NCI-H1417 treated with DMSO at 0.1 percent for 48 hours (cell line): ENCODE measurements around the gene CISH.
A peak's percentile ranks its signal among the peaks of the same experiment; 100 is the strongest.

Experiments
- DNase-seq: peaks from one replicate; lab custom pipeline; 2025; lab: John Stamatoyannopoulos, UW

The CISH gene

DNA sequence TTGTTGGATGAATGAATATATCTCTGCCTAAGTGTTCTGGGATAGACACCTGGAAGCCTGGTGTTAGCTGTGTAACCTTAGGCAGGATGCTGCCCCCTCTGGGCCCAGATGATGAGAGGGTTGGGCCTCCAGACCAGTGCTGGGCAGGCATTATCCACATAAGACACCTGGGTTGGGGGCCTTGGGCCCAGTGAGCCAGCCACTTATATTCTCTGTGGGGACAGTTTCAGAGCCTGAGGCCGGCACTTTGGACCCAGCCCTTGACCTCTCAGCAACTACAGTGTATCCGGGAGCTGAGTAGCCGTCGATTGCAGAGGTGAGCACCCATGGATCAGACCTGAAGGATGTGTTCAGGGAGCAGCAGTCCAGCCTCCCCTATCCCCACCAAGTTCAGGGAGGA, 40.1 kb downstream of the CISH start:
- DNase-seq = no peak

DNA sequence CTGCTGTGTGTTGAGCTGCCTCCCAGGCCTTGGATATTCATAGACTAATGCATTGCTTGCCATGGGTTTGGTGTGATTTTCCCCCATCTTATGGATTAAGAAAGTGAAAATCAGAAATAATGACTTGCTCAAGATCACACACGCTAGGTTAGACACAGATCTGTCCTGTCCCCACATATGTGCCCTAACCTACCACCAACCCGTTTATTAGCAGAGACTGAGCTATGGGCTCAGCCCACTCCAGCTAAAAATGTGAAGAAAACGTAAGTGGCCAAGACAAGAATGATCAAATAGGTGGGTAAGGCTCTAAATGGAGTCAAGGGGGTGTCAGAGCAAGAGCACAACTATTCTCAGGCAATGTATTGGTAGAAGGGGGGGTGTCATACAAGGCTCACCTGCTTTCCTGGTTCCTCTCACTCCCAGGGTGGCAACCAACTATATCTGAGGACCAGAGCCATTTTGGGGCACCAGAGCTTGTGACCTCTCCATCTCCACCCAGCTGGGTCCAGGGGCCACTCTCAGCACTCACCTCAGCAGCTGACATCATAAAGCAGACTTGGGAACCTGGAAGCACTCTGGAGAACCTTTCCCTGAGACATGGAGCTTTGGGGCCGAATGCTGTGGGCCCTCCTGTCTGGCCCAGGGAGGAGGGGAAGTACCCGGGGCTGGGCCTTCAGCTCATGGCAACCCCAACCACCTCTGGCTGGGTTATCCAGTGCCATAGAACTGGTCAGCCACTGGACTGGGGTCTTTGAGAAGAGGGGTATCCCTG, 40.9 kb downstream of the CISH start:
- no peak for DNase-seq

DNA sequence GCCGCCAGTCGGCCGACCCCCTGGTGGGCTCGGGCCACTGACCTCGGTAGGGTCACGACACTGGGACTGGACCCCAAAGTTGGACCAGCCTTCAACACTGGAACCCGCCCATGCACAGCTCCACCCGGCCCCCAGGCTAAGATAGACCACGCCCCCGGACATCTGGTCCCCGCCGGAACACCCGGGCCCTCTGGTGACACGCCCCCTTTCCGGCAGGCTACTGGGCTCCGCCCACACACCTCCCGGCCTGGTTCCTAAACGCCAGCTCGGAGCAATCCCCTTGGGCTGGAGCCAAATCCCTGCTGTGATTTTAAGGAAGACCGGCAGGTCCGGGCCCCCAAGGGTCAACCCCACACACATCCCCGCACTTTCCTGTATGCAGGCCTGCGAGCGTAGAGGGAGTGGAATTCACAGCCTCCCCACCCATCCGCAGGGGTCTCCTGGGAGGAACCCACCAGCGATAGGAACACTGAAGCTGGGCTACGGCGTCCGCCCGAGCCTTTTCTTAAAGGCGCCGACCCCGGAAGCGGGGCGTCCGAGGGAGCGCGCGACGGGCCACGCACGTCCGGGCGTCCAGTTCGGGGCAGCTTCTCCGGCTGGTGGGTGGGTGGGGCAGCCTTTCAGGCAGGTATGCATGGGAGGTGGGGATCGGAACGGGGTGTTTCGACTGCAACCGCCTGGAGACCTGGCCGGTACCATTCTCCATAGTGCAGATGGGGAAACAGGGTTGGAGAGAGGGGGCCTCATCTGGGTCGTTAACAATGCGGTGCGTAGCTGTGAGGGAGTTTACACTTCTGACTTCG, 42.4 kb downstream of the CISH start, which contains the start of gene HEMK1:
TSS of gene HEMK1 (plus strand) at position 576 of the 803 bp plus-strand sequence. CDS start 1,583 bp downstream, outside the sequence.
- DNase-seq = peak; percentile 57

DNA sequence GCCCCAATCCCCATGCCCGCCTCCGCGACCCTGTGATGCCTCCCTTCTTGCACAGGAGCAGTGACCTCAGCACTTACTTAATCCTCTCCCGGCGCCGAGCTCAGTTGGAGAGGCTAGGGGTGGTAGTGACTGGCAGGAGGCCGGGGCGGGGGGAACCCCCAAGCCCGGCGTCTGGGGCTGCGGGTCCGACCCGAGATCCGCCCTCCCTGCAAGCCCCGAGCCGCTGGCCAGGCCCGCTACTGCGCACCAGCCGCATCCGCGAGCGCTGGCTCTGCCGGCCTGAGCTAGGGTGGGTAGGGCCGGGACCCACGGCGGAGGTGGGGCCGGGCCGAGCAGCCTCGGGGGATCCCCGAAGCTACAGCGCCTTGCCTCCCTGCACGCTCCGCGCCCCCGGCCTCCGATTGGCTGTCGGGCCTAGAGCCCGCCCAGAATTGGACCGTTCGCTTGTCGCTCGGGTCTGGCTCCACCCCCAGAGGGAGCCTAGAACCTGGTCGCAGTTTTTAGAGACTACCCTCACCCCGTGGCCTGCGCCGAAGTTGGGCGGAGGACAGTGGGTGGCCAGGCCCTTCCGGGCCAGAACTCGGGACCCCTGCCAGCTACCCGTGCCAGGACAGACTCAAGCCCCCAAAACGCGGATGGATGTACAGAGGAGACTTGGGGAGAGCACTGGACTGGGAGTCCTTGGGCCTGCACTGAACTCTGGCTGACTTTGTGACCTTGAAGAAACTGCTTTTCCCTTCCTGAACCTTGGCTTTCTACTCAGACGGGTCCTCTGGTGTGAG, 44.0 kb downstream of the CISH start, which contains the start of gene C3orf18:
TSS of gene C3orf18 (minus strand) at position 362 of the 782 bp plus-strand sequence. CDS start 2,048 bp downstream, outside the sequence.
- peak; percentile 6 for DNase-seq

DNA sequence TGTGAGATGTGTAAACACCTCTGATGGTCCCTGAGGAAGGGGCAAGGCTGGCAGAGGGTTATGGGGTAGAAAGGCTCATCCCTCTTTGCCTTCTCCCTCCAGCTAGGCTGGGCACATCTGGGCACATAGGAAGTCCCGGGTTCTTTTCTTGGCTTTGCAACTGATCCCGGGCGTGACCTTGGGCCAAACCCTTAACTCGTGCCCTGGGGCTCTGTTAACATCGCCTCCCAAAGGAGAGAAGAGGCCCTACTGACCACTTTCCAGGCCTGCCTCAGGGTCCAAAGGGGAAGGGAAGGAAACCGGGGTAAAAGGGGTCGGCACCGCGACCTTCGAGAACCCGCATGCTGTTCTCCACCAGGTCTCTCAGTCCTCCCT, 44.6 kb downstream of the CISH start:
- no peak for DNase-seq

DNA sequence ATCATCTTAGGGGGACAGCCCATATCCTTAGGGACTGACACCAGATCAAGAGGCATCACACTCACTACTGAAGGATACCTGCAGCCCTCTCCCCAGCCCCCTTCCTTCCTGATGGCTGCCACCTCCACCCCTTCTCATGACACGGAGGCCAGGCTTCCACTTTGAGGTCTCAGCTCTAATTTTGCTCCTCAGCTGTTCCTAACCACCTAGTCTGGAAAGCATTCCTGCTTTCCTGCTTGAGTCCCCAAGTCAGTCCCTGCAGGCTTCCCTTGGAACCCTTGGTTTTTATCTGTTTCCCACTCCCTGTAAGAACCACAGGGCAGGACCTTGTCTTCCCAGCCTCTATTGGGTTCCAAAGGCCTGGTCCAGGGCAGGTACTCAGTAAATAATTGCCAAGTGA, 47.3 kb downstream of the CISH start:
- DNase-seq = no peak

DNA sequence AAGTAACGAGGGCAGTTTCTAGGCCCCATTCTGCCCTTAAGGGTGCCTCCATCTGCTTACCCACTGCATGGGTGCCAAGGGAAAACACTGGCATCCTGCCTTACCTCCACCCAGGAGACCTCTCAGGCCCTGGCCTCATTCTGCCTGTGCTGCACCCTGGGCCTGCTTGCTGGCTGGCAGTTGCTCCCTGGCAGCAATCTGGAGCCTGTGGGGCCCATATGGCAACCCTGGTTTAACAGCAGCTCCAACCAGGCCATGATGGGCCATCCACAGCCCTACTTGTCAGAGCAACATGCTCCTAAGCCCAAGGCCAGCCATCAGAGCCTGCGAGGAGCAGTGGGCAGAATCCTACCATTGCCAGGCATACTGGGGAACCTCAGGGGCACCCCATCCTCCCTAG, 47.7 kb downstream of the CISH start:
- no peak for DNase-seq

DNA sequence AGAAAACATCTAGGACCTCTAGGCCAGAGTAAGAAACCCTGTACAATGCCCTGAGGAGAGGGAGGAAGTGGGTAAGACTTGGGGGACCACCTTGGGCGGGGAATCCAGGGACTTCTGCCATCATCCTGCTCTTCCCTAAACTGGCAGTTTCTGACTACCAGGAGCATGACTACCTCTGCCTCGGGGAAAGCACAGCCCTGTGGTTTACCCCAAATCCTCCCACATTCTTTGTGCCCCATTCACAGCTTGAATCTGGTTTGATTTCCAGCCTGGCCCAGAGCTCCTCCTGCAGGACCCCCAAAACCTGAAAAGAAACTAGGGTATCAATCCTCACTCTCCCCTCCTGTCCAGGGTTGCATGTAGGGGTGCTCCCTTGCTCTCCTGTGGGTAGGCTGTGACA, 48.7 kb downstream of the CISH start:
- DNase-seq = no peak

DNA sequence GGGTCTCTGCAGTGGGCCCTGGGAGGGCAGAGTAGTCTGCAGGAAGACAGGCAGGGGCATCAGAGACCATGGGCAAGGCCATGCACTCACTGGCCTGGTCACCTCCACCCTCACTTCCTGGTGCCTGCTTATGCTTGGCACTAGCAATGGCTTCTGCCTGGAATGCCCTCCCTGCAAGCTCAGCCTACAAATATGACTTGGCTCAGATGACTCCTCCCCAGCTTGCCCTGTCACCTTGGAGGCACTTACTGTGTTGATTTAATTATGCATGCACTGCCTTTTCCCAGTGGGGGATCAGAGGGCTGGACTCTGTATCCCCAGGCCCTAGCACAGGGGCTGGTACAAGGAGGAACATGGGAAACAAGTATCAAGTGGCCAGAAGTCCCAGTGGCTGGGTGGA, 51.9 kb downstream of the CISH start:
- no peak for DNase-seq

DNA sequence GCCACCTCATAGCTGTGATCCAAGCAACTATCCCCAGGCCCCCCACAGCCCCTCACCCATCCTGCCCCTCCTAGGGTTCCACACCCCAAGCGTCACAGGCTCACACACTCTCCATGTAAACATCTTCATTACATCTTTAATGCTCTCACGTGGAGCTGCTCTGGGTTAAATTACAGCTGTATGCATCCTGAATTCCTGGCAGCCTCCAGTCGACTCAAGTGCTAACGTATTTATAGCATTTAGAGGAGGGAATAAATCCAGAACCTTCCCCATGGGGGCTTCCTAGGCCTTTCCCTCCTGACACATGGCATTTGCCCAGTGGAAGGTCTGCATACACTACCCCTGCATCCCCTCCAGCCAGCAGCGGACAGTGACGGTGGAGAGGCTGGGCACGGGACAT, 53.7 kb downstream of the CISH start:
- no peak for DNase-seq

DNA sequence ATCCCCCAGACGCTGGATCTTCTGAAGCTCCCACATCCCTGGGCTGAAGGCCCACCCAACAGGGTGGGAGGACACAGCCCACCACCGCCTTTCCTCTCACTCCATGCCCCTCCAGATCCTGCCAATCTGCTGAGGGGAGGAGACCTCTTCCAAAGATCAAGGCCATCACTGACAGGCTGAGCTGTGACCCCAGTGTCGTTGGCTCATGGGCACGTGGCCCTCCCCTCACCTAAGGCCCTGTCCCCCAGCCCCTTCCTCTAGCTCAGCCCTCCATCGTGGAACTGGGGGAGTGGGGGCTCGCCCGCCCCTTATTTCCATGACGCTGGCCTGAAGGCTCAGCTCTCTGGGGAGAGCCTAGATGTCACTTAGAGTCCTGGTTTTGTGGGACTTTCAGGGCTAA, 54.5 kb downstream of the CISH start:
- DNase-seq = no peak
